Measurements from ENCODE around the gene PDE10A.

PDE10A gene

GRCh38 chr6:165422192-165422591 lies 240.8 kb downstream of the PDE10A start:
- FAIRE-seq (no peak), DNase-seq (ENCODE audit: low spot score) (no peak)

GRCh38 chr6:165417278-165417865 lies 245.7 kb downstream of the PDE10A start:
- DNase-seq (ENCODE audit: low spot score) (no peak), FAIRE-seq (no peak)

- no peak for FAIRE-seq
- no peak for DNase-seq (ENCODE audit: low spot score)
Measured at GRCh38 chr6:165404697-165405096, 258.3 kb downstream of the PDE10A start.

DNA sequence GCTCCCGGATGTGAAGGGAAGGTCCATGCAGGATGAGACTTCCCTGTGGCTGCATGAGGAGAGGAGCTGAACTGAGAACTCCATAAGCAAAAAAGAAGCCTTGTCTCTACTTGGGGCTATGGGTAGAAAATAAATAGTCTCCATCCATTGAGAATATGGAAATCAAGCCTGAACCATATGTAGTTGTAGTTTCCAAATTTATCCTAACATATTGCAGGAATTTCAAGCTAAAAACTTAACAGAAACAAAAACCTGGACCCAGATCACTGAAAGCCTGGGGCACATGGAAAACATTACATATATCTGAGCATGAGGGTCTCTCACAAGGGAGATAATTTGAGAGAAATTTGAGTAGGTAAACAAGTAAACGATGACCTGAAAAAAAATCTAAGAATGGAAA lies 258.7 kb downstream of the PDE10A start:
- no peak for DNase-seq (ENCODE audit: low spot score)
- no peak for FAIRE-seq

GRCh38 chr6:165403006-165403595 lies 259.9 kb downstream of the PDE10A start:
- FAIRE-seq = no peak
- no peak for DNase-seq (ENCODE audit: low spot score)

DNA sequence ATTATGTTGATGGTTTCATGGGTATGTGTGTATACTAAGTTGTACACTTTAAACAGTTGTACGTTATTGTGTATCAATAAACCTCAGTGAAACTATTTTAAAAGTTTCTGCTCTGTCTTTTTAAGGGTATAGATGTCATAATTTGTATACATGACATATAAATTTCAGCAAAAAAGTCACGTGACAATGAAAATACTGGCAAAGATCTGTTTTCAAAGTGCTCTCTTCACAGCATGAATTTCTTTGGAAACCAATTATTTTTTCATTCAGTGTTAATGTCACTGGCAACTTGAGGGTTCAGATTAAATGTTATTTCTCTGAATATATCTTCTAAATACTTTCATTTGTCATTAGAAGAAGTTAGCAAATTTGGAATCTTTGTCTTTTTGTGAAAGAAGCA lies 261.9 kb downstream of the PDE10A start:
- FAIRE-seq = no peak
- DNase-seq (ENCODE audit: low spot score) = no peak

DNA sequence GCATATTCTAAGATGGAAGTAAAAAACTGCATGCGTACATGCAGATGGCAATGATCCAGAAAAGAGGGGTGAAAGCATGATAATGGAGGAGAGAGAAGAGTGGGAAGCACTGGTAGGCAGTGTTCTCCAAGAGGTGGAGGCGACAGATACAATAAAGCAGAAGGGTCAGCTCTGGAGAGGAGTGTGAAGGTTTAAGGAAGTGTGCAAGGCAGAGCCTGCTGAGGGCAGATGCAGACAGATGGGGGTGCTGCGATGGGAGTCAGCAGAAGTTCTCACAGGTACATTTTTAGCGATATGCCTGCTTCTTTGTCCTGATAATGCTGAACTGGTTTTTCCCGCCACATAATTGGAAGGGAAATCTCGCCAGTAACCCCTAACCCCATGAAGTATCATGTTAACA lies 272.6 kb downstream of the PDE10A start:
- no peak for DNase-seq (ENCODE audit: low spot score)
- no peak for FAIRE-seq

GRCh38 chr6:165389534-165389933 lies 273.5 kb downstream of the PDE10A start:
- DNase-seq (ENCODE audit: low spot score) = no peak
- no peak for FAIRE-seq

DNA sequence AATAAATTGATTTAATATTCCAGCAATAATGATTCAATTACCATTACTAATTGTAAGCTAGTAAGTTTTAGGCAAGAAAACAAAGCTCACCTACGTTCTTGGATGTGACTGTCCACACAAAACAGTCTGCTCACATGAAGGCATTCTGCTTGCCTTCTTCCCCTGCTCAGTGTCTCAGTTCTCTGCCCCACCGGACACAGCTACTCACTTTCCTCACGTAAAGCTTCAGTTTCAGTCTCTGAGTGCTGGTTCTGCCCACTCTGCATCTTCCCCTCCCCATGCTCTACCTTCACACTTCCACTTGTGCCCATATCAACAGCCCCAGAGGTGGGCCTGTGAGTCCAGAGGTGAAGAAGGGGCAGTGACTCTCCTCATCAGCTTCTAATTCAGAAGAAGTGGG lies 279.7 kb downstream of the PDE10A start:
- DNase-seq (ENCODE audit: low spot score) (no peak), FAIRE-seq (no peak)

DNA sequence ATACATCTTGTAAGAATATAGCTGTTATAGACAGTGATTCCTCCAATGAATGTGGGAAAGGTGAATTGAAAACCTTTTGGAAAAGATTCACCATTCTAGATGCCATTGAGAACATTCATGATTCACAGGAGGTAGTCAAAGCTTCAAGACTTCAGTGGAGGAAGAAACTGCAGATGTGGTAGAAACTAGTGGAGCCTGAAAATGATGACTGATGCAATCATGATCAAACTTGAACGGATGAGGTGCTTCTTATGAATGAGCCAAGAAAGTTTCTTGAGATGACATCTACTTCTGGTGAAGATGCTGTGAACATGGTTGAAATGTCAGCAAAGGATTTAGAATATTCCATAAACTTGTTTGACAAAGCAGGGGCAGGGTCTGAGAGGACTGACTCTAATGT lies 286.9 kb downstream of the PDE10A start:
- DNase-seq (ENCODE audit: low spot score) = no peak
- no peak for FAIRE-seq

GRCh38 chr6:165365371-165365770 lies 297.7 kb downstream of the PDE10A start:
- no peak for DNase-seq (ENCODE audit: low spot score)
- FAIRE-seq = no peak

- FAIRE-seq (no peak), DNase-seq (ENCODE audit: low spot score) (no peak)
Measured at GRCh38 chr6:165345700-165346099, 317.3 kb downstream of the PDE10A start.

DNA sequence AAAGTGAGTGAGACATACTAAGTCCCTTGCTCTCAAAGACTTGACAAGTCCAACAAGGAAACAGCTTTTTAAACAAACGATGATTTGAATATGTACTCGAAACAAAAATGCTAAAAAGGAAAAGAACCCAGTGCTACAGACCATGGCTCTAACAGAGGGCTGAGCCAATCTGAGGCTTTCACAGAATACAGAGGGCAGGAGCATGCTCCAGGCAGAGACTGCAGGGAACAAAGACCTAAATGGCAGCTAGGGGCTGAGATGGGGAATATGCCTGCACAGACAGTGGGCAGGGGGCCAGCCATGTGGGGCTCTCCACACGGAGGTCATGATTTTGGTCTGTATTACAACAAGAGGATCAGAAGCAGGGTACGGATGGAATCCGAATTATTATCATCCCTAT lies 322.5 kb downstream of the PDE10A start:
- DNase-seq (ENCODE audit: low spot score) (no peak), FAIRE-seq (no peak)

DNA sequence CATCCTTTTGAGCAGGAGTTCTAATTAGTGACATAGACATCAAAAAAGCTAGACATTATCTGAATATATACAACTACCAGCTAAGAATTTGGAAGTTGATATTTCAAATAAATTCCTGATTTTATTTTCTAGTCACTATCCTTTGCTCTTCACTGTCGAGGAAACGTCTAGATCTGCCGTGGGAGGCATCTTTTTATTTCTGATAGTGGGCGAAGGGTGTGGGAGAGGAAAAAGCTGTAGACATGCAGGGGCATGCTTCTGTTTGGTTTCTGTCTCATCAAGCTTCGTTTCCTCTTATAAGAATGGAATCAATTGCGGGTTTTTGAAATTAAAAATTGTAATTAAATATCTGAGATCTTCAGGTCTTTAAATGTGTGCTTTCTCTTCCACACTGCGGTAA lies 337.4 kb downstream of the PDE10A start:
- no peak for FAIRE-seq
- DNase-seq (ENCODE audit: low spot score) = no peak

DNA sequence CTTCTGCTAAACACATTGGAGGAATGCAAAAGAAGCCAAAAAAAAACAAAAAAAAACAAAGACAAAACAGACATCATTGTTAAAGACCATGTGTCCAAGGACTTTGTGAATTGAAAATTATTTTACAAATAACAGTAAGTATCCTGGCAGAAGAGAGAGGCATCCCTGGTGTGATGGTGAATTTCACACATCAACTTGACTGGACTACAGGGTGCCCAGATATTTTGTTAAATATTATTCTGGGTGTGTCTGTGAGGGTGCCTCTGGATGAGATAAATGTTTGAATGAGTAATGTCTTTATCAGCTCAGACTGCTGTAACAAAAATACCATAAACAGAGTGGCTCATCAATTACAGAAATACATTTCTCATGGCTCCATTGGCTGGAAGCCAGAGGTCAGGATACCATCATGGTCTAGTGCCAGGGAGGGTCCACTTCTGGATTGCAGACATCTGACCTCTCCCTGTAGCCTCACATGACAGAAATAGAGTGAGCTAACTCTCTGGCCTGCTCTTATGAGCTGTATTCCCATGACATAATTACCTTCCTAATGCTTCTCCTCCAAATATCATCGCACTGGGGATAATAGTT lies 341.4 kb downstream of the PDE10A start:
- DNase-seq (ENCODE audit: low spot score) (peak; percentile 3), FAIRE-seq (no peak)

DNA sequence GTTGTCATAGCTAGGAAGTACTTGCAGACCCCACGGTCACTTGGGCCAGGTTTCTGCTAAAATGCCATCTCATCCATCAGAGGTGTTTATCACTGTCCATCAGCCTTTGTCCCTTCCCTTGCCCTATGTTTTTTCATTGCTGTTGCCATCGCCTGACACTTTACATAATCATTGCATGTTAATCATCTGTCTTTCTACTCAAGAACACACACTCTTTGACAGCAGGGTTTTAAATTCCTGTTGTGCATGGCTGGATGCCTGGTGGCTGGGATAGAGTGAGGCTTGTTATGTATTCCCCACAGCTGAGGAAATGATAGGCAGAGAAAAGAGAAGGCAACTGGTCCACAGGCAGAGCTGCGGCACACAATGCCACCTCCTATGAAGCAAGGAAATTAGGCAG lies 341.9 kb downstream of the PDE10A start:
- FAIRE-seq = no peak

GRCh38 chr6:165317723-165318122 lies 345.3 kb downstream of the PDE10A start:
- no peak for DNase-seq (ENCODE audit: low spot score)
- FAIRE-seq = no peak

More for the DNA sequence above, 341.9 kb downstream of the PDE10A start:
- DNase-seq (ENCODE audit: low spot score) = peak; percentile 2

- FAIRE-seq (no peak), DNase-seq (ENCODE audit: low spot score) (peak; percentile 70)
Measured at GRCh38 chr6:165308926-165309731, 353.9 kb downstream of the PDE10A start, which contains the start of gene C6orf118. C6orf118 (minus strand) TSS chr6:165309605; CDS start chr6:165309586, 19 bp downstream.

DNA sequence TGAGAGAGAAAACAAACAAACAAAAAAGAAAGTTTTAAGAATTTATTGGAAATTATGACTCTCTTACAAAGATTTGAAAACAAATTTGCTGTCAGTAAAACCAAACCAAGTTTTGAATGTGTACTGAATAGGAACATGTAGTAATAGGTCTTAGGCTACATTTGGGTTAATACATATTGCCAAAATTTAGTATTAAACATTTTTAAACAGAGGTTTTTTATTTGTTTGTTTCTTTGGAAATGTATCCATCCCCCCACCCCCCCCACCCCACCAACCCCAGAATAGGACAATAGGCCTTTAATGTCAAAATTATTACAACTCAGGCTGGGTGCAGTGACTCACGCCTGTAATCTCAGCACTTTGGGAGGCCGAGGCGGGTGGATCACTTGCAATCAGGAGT lies 356.1 kb downstream of the PDE10A start:
- no peak for DNase-seq (ENCODE audit: low spot score)
- FAIRE-seq = no peak

- no peak for FAIRE-seq
- DNase-seq (ENCODE audit: low spot score) = no peak
Measured at GRCh38 chr6:165301372-165302246, 361.4 kb downstream of the PDE10A start.

GRCh38 chr6:165300422-165300936 lies 362.6 kb downstream of the PDE10A start:
- DNase-seq (ENCODE audit: low spot score) = no peak
- FAIRE-seq = no peak
